GM10266 (cell line): ENCODE data around the gene C1QTNF8.
"Not testable (repeated sequence)": the region's sequence is repeated elsewhere in the genome, so short reads cannot be mapped to it uniquely, and the experiment has no call there.

Experiments
- DNase-seq: peaks from one replicate; pipeline ENCODE4 v3.0.0; 2012; ENCODE audit errors: extremely low spot score
- TF ChIP-seq, protein P1 (sequence below): IDR thresholded peaks from 2 replicates; pipeline ENCODE4 v1.5.1; 2012; ENCODE audit warnings: mild to moderate bottlenecking, low read depth; ENCODE audit not compliant: control insufficient read depth, insufficient read depth; ENCODE audit errors: missing control alignments

Gene C1QTNF8

DNA sequence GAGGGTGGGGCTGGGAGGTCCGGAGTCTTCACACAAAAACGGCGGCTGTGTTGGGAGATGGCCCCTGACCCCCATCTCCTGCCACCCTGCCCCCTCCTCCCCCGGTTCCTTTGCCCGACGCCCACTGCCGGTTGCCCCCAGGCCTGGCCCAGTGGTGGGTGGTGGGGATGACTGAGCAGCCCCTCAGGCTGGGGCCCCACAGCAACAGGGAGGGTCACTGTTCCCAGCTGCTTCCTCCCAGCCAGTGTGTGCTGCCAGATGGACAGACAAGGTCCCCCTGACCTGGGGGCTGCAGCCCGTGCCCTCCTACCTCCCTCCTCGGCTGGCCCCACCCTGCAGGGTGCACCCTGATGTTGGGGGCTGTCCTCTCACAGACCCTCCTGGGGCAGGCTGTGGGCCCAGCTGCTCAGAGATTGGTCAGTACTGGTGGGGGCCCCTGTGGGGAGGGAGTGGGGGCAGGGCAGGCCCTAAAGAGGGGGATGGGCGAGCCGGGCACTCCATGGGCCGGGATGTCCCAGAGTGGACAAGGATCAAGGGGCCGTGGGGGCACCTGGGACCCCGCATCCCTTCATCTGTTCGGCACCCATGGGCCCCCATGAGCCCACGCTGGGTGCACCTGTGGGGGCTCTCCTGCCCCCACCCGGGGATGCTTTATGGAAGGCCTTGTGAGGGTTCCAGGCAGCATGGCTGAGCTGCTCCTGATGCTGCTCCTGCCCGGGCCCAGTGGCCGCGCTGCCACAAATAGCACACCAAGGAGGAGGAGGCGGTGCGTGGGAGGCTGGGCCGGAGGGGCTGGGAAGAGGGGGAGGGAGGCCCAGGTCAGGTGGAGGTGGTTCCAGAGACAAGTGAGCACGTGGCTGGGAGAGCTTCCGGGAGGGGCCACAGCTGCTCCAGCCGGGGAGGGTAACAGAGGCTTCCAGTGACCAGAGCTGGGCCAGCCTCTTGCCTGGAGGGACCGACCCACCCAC lies 5.1 kb downstream of the C1QTNF8 start:
- DNase-seq: no peak
- TF ChIP-seq, protein P1, sequence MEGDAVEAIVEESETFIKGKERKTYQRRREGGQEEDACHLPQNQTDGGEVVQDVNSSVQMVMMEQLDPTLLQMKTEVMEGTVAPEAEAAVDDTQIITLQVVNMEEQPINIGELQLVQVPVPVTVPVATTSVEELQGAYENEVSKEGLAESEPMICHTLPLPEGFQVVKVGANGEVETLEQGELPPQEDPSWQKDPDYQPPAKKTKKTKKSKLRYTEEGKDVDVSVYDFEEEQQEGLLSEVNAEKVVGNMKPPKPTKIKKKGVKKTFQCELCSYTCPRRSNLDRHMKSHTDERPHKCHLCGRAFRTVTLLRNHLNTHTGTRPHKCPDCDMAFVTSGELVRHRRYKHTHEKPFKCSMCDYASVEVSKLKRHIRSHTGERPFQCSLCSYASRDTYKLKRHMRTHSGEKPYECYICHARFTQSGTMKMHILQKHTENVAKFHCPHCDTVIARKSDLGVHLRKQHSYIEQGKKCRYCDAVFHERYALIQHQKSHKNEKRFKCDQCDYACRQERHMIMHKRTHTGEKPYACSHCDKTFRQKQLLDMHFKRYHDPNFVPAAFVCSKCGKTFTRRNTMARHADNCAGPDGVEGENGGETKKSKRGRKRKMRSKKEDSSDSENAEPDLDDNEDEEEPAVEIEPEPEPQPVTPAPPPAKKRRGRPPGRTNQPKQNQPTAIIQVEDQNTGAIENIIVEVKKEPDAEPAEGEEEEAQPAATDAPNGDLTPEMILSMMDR: no peak

DNA sequence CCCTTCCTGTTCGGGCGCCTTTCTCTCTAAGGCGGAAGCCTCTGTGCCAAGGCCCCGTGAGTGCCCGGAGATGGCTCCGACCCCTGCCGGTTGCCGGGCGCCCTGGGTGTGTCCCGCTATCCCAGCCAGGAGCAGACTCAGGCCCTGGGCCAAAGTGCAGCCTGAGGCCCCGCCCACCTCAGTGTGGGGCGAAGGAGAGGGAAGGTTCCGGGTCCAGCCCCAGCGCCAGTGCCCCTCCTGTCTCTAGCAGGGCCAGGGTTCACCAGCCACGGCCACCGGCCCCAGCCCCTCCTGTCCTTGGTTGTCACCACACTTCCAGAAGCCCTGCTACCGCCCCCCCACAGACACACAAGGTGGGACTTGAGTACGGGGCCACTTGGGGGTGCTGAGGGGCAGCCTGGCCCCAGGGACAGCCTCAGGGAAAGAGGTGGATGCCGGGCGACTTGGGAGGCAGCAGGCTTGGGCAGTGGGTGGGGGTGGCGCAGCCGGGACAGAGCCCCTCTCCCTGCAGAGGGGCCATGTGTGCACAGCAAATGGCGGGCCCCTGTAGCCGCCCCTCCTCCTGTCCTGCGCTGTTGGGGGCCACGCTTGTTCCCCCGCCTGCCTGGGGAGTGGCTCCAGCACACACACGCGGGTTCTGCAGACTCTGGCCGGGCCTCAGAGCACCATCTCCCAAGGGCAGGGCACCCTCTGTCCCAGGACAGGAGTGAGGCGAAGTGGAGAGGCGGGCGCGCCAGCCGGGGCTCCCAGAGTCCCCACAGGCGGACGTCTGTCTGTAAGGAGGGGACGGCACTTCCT lies 6.0 kb downstream of the C1QTNF8 start:
- no peak for DNase-seq
- TF ChIP-seq, protein P1: no peak

DNA sequence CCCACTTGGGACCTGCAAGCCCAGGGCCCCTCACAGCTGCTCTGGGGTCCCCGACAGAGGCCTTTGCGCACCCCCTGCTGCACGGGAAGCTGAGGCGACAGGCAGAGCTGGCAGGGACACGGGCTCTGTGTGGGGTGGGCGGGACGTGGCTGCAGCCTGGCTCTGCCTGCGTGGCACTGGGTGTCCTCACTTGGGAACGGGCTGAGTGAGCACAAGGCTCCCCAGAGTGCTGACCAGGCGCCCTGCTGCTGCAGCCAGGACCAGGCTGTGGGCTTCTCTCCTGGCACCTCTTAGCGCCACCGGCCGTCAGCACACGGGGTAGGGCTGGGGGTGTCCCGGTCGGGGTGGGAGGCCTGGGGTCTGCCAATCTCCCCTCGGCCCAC lies 6.6 kb downstream of the C1QTNF8 start:
- DNase-seq: no peak
- TF ChIP-seq, protein P1: no peak

DNA sequence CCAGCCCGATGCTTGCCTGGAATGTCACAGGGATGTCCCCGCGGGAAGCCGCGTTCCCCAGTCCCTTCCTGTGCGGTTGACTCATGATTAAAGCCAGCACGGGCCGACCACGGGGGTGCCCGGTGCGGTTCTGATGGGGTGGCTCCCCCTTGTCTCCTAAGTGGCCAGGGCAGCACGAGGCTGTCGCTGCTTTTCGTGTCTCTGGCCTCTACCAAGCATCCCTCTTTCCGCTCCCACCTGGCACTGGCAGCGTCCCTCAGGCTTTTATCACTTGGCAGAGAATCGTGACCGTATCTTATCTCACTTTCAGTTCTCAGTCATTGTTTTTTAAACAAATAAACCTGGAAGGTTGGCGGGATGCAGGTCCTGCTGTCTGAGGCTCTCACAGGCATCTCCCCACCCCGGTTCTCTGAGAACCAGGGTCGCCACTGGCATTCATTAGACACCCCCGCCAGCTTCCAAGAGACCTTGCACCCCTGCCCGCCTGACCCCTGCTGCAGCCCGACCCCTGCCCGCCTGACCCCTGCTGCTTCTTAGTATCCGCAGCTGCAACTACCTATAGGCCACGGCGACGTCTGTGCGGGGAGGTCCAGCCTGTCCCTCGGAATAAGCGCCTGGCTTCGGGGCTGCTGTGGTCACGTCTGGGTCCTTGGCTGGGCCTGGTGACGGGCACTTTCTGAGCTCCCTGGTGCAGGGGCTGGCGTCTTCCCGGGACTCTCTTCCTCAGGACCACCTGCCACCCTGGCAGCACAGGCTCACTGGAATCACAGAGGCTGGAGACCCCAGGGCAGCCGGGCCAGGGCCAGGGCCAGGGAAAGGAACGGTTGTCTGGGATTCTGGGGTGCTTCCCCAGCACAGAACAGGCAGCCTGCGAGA lies 7.5 kb downstream of the C1QTNF8 start:
- DNase-seq: no peak
- TF ChIP-seq, protein P1: no peak

DNA sequence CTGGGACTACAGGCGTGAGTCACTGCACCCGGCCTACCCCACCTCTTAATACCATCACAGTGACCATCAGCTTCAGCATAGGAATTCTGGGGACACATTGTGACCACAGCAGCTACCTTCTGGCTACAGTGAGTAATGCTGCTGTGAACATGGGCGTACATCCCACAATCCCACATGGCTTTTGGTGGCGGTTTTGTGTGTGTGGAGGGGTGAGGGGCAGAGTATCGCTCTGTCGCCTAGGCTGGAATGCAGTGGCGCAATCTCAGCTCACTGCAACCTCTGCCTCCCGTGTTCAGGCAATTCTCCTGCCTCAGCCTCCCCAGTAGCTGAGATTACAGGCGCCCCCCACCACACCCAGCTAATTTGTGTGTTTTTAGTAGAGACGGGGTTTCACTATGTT lies 9.6 kb downstream of the C1QTNF8 start:
- DNase-seq: not testable (repeated sequence)

DNA sequence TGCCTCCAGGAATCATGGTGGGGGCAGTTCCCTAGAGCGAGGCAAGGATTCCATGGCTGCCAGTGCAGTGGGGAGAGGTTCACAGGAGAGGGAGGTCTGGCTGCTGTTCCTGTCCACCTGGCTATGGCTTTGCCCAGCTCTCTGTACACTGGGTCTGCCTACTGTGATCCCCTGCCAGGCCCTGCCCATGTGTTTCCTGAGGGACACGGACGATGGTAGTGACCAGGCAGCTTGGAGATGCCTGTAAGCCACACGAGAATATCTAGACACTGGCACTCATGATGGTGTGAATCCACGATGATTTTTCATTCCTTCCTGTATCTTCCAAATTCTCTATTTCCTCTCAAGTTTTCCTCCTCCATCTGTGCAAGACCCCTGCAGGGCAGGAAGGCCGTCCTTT lies 11.1 kb downstream of the C1QTNF8 start:
- no peak for DNase-seq
- TF ChIP-seq, protein P1: no peak

DNA sequence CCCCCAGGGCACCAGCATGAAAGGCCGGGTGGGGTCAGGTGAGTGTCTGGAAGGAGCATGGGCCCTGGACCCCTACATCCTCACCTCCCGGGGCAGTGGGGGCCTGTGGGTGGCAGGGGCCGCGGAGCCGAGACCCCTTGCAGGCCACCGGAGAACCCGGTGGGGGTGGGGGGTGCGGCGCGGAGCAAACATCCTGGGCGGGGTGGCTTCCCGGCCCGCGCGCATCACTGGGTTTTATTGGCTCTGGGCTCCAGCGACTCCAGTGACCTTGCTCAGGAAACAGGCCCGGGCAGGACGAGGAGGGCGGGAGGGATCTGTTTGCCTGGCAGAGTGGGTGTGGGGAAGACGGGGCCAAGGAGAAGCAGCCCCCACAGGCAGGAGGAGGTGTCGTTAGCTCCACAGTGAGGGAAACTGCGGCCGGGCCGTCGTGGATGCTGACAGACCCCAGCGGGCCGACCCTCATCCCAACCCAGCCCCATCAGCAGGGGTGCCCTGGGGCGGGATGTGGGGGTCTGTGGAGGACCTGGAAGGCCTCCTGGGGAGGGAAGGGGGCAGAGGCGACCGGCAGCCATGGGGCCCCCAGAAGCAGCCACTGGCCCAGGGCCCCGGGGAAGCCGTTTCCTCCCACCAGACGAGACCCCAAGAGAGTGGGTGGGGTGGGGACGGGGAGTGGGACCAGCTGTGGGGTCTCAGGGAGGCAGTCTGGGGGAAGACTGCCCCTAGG lies 12.9 kb downstream of the C1QTNF8 start:
- DNase-seq: no peak
- TF ChIP-seq, protein P1: no peak
